ENCODE data around the gene VGLL3.
"Not testable (repeated sequence)": the region's sequence is repeated elsewhere in the genome, so short reads cannot be mapped to it uniquely, and the experiment has no call there.

VGLL3 gene, protein sequence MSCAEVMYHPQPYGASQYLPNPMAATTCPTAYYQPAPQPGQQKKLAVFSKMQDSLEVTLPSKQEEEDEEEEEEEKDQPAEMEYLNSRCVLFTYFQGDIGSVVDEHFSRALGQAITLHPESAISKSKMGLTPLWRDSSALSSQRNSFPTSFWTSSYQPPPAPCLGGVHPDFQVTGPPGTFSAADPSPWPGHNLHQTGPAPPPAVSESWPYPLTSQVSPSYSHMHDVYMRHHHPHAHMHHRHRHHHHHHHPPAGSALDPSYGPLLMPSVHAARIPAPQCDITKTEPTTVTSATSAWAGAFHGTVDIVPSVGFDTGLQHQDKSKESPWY

DNA sequence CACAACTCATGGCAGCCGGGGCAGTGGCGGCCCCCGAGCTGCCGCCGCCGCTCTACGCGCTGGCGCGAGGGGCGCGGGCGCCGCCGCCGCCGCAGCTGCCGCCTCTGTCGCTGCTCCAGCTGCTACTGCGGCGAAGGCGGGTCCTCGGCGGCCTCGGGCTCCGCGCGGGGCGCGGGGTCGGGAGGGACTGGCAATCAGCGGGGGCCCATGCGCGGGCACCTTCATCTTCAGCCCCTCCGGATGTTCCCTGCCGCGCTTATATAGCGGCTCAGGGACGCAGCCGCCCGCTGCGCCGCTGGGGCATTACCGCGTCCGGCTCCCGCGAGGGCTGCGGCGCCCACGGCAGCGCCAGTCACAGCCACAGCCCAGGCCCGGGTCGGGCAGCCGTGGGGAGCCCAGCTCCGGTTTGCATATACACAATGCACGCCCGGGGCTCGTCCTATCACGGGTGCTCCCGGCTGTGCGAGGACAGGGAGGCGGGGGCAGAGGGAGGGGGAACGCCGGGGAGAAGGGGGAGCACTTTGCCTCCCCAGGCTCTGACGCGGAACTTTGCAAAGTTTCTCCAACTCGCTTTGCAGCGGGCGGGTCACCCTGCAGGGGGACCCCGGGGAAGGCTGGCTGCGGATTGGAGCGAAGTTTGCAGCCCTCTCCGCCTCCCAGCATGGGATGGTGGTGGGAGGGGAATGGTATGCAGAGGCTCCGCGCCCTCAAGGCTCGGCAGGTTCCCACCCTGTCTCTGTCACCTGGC, at the start of gene VGLL3:
VGLL3 (minus strand) TSS at position 416 of the 748 bp plus-strand sequence; CDS start at position 10, 406 bp downstream.
- no peak for DNase-seq

DNA sequence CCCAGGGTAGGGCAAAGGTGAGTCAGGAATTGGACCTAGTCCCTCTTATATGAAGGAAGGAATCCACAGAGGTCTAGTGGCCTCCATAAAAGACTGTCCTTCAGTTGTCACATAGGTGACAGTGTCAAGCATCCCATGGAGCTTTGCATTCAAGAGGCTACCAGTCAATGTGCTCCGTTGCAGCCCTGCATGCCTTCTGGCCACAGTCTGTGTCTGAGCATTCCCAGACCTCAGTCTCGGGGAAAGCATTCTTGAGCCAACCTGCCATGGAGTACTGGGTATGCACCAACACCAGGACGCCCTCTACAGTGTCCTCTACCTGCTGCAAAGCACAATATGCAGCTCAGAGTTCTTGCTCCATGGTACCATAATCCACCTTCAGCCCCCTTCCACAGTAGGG, 46.7 kb upstream of the VGLL3 start:
- DNase-seq = no peak

DNA sequence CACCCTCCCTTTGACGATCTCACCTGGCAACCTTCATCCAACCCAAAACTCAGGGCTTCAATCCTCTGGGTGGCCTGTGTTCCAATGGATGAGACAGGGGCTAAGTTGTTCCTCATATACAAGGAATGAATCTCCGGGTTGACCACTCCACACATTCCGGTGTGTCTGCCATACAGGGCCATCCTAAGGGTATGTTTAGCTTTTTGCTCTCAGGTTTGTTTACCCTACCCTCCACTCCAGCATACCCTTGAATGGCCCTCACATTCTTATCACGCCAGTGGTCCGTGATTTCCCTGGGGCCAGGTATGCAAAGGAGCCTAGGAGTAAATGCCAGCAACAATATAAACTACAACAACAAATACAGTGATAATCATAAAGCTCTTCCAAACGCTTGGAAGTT, 45.7 kb upstream of the VGLL3 start:
- no peak for DNase-seq

DNA sequence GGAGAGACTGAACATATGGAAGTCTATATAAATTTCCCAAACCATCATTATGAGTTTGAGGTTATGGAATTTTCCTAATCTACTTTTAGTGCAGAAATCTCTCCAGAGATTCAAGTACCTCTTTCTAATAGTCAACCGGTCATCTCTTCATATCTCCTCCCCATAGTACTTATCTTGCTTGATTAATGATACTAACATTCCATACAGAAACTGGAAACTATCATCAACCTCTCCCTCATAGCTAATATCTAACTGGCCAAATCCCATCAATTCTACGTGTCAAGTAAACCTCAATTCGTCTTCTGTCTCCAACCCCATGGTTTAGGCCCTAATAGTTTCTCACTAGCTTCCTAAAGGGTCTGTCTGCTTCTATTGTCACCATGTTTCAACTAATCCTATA, 44.4 kb upstream of the VGLL3 start:
- no peak for DNase-seq

DNA sequence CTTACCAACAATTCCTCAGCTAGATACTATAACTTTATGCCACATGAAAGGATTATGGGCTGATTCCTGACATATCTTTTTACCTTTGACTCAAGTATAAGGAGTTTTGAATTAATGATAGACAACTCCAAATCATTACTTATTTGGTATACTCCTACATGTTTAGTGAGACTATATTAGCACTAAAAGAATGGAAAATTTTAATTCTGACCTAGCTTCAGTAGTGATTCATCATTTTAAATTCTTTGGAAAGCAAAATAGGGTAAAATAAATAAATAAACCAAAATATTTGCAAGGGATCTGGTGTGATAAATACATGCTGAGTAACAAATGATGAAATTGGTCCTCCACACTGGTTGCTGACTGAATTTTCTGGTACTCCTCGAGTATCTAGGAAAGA, 42.3 kb upstream of the VGLL3 start:
- DNase-seq = no peak

DNA sequence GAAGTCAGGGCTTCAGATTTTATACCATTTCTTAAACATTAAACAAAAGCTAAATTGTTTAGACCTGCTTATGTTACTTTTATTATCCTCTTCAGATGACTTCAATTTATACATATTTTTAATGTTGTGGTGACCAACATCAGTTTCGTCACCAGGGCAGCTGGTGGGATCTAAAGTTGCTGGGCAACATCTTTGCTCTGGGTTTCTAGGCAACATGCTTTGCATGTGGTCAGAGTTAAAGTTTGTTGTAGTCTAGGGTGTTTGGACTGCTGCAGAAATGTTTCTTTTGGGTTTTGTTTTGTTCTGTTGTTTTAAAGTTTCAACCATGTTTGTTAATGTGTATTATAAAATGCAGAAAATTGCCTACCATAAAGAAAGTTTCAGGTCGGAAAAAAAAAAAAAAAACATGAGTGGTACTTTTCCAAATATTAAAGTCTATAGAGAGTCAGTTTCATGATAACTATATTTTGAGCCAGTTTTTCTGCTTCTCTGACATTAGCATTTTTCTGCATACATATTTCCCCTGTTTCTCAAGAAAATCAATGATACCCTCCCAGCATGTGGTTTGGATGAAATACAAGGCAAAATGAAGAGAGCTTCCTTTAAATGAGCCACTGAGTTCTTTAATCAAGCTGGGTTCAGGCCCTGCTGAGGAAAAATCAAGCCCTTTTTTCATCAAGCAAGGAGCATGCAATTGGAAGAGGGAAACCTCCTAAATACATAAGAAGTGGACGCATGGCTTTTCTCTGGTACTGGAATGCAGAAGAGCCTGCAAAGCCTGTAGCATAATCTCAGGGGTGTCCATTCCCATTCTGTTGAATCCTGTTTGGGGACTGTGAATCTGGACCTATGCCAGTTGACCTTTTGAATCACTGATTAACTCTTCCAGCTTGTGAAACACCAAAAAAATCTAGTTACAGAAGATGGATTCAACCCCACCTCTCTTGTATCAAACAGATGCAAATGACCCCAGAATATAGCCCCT, 35.0 kb upstream of the VGLL3 start:
- DNase-seq = no peak

DNA sequence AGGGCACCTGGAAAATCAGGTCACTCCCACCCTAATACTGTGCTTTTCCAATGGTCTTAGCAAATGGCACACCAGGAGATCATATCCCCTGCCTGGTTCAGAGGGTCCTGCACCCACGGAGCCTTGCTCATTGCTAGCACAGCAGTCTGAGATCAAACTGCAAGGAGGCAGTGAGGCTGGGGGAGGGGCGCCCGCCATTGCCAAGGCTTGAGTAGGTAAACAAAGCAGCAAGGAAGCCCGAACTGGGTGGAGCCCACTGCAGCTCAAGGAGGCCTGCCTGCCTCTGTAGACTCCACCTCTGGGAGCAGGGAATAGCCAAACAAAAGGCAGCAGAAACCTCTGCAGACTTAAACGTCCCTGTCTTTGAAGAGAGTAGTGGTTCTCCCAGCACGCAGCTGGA, 26.4 kb upstream of the VGLL3 start:
- not testable (repeated sequence) for DNase-seq

DNA sequence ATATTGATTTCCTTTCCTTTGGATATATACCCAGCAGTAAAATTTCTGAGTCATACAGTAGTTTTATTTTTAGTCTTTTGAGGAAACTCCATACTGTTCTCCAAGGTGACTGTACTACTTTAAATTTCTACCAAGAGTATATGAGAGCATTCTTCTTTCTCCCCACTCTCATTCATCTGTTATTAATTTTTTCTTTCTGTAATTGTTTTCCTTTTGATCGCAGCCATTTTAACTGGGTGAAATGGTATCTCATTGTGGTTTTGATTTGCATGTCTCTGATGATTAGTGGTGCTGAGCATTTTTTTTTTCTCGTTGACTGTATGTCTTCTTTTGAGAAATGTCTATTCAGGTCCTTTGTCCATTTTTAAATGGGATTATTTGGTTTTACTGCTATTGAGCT, 18.3 kb upstream of the VGLL3 start:
- no peak for DNase-seq

DNA sequence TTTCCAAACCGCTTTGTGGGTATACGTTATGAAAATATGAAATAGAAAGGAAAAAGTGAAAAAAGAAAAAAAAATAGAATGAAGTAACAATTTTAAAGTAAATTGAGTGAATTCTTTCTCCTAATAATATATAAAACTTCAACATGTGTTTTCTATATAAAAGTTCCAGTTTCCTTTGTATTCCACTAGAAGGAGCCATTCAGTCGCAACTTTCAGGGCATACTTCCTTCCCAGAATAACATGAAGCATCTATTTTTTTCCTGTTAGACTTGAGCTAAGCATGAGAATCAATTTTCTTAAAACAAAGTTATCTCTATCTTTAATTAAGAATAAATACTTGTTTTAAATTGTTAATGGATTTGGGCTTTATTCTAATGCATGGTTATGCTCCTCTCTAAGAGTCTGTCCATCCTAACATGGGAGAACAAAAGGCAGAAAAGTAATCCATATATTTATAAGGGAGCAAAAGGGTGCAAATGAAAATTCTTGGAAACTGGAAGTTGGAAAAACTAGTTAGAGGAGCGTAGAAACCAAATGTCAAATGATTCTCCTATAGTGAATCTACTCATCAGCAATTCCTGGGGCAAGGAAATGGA, 16.0 kb upstream of the VGLL3 start:
- no peak for DNase-seq

DNA sequence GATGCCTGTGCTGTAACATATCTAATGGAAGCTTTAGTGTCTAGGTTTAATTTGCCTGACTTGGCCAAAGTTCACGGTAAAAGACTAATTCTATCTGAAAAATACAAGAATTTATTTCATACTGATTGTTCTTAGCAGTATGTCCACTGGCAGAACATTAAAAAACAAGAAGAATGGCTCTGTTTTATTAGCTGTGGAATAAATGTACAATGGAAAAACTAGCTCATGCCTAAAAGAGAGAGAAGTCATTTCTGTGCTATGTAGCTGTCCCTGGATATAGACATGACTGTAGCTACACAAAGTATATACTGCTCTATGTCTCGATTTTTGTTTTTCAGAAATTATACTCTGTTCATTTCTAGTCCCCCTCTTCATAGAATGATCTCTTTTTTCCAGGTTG, 13.9 kb upstream of the VGLL3 start:
- no peak for DNase-seq

DNA sequence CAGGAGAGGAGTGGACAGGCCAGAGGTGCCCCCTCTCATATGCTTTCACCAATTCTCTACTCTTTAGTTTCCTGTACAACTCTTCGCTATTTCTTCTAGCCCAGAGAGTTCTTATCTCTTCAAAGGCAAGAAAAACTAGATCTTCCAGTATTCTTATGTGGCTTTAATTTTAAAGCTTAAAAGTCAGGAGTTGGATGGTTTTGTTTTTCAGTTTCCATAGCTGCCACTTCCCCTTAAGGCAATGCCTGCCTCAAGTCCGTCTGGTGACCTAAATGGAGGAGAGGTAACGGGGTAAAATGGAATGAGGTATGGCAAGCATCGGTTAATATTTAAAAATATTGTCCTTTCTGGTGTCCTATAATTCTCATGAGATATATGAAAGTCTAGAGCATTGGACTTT, 11.4 kb upstream of the VGLL3 start:
- DNase-seq = no peak

DNA sequence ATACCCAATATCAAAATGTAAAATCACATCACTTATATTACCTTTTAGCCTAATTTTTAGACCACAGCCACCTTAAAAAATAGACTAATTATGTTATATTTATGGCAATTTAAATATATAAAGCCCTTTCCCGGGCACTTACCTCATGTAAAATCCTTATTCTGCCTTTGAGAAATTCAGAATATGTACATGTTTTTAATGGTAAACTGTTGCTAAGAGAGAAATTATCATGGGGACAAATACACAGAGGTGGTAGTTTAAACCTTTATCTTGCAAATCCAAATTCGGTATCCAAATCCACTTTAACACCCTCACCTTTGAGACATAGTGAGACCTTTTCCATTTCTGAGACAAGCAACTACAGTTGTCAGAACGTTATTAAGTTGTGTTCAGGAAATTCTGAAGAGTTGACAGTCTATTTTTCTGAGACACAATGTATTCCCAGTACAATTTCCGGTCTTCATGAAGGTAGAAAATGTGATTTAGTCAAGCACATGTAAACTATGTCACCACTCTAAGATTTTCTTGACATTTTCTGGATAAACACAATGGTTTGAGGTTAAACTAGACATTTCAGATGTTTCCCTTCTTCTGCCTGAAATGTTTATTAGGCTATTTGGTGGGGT, 10.6 kb upstream of the VGLL3 start:
- no peak for DNase-seq

DNA sequence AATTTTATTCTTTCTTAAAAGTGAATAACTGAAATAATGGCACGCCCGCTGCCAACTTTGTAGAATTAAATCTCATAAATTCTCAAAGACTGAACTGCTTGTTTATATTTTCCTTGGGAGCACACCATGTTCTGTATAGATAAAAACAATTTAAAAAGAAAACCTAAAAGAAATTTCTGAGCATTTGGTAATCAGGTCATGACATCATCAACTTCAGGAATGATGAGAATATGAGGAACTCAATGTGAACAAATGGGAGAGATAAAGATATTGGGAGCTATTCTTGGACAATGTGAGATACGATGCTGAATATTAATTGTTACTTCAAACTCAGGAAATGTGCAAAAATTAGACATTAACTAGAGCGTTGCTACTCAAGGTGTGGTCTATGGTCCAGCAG, 10.0 kb upstream of the VGLL3 start:
- DNase-seq = no peak

DNA sequence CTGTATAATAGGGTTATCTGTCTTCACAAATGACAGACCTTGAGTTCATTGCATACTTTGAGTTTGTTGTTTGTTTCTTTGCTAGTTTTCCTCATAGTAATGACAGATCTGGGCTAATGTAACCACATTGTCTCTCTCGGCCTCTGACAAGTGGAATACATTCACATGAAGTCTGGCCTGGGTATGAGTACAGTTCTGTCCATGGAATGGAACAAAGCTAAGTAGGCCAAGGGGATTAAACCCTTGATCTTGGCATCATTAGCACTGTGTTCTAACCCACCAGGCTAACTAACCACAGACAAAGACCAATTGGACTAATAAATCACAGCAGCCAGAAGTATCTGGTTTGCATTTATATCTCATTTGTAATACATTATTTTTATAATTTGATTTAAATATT, 7.6 kb upstream of the VGLL3 start:
- no peak for DNase-seq

DNA sequence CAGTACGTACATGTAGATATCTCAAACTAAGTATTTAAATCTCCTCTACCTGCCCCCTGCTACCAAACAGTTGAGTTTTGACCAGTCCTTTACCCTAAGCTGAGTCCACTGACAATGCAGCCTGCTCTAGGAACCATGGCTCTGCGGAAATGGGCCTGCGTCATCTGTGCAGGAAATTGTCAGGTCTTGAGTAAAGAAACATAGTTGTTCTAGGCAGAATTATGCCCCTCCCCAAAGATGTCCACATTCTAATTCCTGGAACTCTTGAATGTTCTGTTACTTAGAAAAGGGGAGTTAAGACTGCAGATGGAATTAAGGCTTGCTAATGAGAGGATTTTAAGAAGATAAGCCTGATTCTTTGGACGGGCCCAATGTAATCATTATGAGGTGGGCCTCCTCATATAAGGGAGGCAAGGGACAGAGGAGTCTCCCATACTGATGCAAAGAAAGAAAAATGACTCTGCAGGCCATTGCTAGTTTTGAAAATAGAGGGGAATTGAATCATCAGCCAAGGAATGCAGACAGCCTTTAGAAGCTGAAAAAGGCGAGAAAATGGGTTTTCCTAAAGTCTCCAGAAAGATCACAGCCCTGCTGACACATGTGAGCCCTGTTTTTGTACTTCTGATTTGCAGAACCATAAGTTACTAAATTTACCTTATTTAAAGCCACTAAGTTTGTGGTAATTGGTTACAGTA, 5.5 kb upstream of the VGLL3 start:
- no peak for DNase-seq

DNA sequence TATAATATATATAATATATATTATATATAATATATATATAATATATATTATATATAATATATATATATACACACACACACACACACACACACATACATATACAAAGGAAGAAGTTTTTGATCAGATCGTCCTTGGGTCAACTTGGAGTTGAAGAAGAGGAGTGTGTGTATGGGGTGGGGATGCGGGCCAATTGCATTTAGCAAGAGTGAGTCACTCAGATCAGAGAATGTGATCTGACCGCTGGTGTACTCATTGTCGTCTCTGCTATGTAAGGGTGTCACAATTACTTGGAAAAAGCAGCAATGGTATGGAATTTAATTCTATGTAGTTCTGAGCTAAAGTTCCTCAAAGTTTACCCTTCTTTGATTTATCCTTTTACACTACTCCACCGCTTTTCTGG, 4.6 kb upstream of the VGLL3 start:
- DNase-seq = no peak

DNA sequence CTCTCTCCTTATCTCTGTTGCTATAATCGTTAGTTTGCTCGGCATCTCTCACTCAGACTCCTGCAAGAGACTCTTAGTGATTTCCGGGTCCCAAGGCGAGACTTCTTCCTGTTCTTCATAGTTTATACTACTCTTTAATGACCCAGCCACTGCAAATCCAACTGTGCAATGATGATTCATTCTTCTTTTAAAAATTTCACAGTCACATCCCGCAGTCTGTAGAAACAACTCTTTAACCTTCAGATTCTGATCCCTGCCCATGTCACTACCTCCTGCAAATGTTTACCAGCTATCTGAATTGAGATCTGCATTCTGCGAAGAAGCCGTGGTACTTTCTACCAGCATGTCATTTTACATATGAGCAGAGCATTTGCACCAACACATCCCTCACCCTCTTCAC, 2.8 kb upstream of the VGLL3 start:
- no peak for DNase-seq

DNA sequence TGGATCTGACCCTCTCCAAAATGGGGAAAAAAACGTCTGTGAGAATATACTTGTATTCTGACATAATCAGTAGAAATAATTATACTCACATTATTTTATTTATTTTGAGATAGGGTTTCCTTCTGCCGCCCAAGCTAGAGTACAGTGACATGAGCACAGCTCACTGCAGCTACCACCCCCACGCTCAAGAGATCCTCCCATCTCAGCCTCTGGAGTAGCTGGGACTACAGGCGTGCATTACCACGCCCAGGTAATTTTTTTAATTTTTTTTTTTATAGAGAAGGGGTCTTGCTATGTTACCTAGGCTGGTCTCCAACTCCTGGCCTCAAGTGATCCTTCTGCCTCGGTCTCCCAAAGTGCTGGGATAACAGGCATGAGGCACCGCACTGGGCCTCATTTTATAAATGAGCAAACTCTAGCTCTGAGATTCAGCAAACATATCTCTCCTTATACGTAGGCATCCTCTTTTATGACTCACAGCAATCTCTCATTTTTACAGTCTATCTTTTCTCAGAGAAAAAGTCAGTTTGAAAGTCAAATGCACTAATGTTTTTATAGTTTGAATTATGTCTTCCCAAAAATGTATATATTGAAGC, 989 bp upstream of the VGLL3 start:
- DNase-seq = no peak

DNA sequence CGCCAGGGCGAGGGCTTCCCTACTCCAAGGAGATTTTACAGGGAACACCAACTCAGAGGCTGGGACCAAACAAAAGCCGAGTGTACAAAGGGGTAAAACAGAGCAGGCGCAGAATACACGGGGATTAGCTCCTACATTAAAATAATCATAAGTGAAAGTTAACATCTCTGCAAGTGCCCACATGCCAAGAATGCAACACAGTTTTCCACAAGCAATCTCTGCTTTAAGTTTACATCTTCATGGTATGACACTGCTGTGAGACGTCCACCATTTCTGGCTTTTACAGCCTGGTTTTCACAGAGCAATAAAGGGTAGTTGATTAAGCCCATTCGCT, 500 bp upstream of the VGLL3 start:
- no peak for DNase-seq

DNA sequence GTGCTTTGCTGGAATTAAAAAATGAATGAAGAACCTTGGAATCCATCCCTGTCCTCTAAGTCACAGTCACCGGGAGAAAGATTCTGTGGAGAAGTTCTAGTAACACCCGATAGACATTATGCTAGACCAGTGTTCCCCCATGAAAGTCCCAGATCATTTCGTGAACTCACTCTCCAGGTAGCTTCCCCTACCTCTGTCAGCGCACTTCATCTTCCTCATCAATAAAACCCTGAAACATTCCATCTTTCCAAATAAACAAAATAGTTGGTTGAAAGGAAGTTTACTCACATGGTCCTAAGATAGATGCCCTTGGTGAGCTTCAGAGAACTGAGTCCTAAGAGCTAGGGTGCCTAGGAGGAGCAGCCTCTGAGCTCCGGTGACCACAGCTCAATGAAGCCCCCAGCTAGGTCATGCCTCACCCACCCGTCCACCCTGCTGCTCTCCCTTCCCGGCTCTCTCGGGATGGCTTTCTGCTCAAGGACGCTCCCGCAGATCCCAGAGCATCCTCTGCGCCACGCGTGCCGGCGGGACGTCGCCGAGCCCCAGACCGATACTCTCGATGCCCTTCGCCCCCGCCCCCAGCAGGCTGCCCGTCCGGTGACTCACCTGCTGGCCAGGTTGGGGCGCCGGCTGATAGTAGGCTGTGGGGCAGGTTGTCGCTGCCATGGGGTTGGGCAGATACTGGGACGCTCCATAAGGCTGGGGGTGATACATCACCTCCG, 776 bp downstream of the VGLL3 start:
- DNase-seq = no peak

DNA sequence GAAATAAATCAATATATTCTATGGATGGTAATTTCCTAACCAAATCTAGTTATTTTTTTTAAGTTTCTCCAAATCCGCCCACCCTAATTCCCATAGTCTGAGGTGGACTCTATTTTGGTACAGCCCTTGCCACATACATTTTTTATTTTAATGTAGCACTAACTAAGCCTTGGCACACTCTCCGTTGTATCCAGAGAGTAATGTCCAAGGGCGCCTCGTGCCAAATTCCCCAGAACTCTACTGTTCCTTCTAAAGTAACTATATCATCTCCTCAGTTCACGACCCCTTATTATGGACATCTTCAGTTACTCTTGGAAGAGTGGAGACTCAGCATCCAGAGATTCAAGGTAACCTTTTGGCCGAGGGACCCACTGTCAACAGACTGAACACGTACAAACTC, 1.3 kb downstream of the VGLL3 start:
- no peak for DNase-seq

Measured in NCI-H1092 treated with DMSO at 0.1 percent for 48 hours (cell line).